Activated CD8-positive, alpha-beta T cell treated with anti-CD3 and anti-CD28 coated beads for 36 hours (primary cell): Measurements from ENCODE around the gene COL21A1. TPM values are rescaled to one million over a fixed set of nuclear protein-coding genes. Genes with fewer than 3 reads are reported as not detected.

Source experiments
- ATAC-seq: fragments of 200-7000 bp; cut with Tn5 transposase; one replicate; pipeline ENCODE4 v1.10.0; 2021; ENCODE audit warnings: mild to moderate bottlenecking, moderate library complexity
- CTCF ChIA-PET: fragments of 350-600 bp; sonication (Branson Sonifier 250); formaldehyde crosslinking; loops from one replicate; lab custom pipeline; 2021; ENCODE audit warnings: antibody characterized with exemption; lab: Charles Lee
- POLR2A ChIA-PET: fragments of 350-600 bp; sonication (Branson Sonifier 250); formaldehyde crosslinking; loops from one replicate; lab custom pipeline; 2021; ENCODE audit warnings: antibody characterized with exemption; lab: Charles Lee
- DNase-seq: peaks from one replicate; pipeline ENCODE4 v3.0.0-alpha.2; 2020
- H3K27ac Mint-ChIP-seq: one replicate; pipeline ENCODE4 v1.8.0; 2021; ENCODE audit warnings: mild to moderate bottlenecking, mixed read lengths
- H3K27me3 Mint-ChIP-seq: one replicate; pipeline ENCODE4 v1.8.0; 2021; ENCODE audit warnings: mixed read lengths
- H3K36me3 Mint-ChIP-seq: one replicate; pipeline ENCODE4 v1.8.0; 2021; ENCODE audit warnings: low read depth, mixed read lengths
- H3K4me1 Mint-ChIP-seq: one replicate; pipeline ENCODE4 v1.8.0; 2021; ENCODE audit warnings: low read depth, mixed read lengths
- H3K4me3 Mint-ChIP-seq: one replicate; pipeline ENCODE4 v1.8.0; 2021; ENCODE audit warnings: mild to moderate bottlenecking, moderate library complexity, mixed read lengths
- H3K9me3 Mint-ChIP-seq: one replicate; pipeline ENCODE4 v1.8.0; 2021; ENCODE audit warnings: mixed read lengths
- CTCF ChIP-seq: fragments of 200-600 bp; IDR thresholded peaks from one replicate; pipeline ENCODE4 v1.8.0; 2022; ENCODE audit warnings: antibody characterized with exemption, mild to moderate bottlenecking
- intact Hi-C: fragments of 100-400 bp; cut with micrococcal nuclease; formaldehyde crosslinking; loops from one replicate; pipeline ENCODE4 v1.10.0; 2022
- total RNA-seq, 2 experiments: library from RNA; stranded (reverse); gene quantifications; one replicate each; pipeline ENCODE4 v1.2.3, GENCODE V29; 2021

COL21A1 gene
- total RNA-seq, 2 experiments from 2014 or later, result not detected

- H3K4me3 Mint-ChIP-seq, result no peak overlapping the region
- CTCF ChIA-PET, result interaction anchor here (1.0 to 2.3 kb wide), 2 partner anchors 9 to 13 kb away, joined by 3 to 8 read pairs; no protein-coding TSS in a partner anchor
- TF ChIP-seq CTCF, result no peak
Observed at GRCh38 chr6:56214703-56215101, 32.7 kb downstream of the COL21A1 start.

DNA sequence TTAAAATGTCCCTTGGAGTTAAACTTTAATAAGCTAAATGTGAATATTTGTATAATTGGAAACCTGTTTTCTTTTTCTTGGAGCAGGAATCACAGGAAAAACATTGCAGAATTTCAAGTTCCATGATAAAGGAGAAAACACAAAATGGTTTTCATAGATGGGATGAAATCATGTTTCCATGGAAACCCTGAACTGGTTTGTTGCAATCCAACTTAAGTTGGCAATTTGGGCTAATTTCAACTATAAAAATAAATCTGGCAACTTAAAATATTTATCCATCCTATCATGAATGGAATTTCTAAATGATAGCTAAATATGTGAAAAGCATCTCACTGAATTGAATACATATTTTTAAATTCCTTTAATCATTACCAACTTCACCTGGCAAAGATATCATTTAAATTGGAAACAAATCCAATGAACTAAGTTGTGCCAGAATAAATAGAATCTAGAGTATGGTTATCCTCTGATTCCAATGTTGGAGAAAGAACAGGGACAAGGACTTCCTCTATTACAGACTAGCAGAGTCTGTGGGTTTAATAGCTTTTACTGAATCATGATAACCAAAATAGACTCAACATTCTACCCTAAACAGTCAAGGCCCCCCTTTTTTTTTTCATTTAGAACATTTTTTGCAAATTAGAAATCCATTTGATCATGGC, 33.2 kb downstream of the COL21A1 start:
- TF ChIP-seq CTCF, result no peak
- intact Hi-C loops, result no loop called here
- peaks cover 1% of the 10 kb centered on the region for H3K9me3 Mint-ChIP-seq
- no peaks in the 10 kb centered on the region for H3K4me1 Mint-ChIP-seq
- H3K27me3 Mint-ChIP-seq, result no peaks in the 10 kb centered on the region
- ATAC-seq, result no peak
- no peaks in the 10 kb centered on the region for H3K36me3 Mint-ChIP-seq
- DNase-seq, result no peak
- H3K4me3 Mint-ChIP-seq, result no peak overlapping the region
- H3K27ac Mint-ChIP-seq, result no peak overlapping the region
- ChIA-PET CTCF (interaction anchor here (1.0 to 2.3 kb wide), 2 partner anchors 9 to 12 kb away, joined by 3 to 8 read pairs; no protein-coding TSS in a partner anchor), POLR2A (no interaction called here)

More at GRCh38 chr6:56214703-56215101, 32.7 kb downstream of the COL21A1 start:
- peaks cover 1% of the 10 kb centered on the region for H3K9me3 Mint-ChIP-seq
- H3K4me1 Mint-ChIP-seq, result no peaks in the 10 kb centered on the region
- no peaks in the 10 kb centered on the region for H3K36me3 Mint-ChIP-seq
- POLR2A ChIA-PET, result no interaction called here
- intact Hi-C loops, result no loop called here
- no peak overlapping the region for H3K27ac Mint-ChIP-seq
- DNase-seq (no peak), ATAC-seq (no peak)
- H3K27me3 Mint-ChIP-seq, result no peaks in the 10 kb centered on the region

DNA sequence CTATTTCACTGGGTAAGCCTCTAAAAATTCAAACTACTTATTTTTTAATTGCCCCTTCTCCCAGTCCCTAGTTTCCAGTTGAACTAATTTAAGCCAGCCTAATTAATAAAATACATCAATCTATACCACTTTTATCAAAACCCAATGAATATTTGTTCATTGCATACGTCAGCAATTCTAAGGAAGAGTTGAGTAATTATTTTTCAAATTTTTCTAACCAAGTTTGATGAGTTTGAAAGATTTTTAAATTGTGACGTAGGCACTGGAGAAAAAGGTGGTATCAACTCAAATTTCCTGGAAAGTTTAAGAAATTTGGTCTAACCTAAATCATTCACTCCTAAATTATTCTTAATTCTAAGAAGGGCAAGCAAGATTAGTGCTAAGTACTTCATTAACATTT, 35.7 kb downstream of the COL21A1 start:
- Mint-ChIP-seq H3K27ac (no peak overlapping the region), H3K27me3 (no peaks in the 10 kb centered on the region), H3K36me3 (no peaks in the 10 kb centered on the region), H3K9me3 (no peaks in the 10 kb centered on the region), H3K4me3 (no peak overlapping the region), H3K4me1 (no peaks in the 10 kb centered on the region)
- ATAC-seq (no peak), DNase-seq (no peak)
- intact Hi-C loops, result no loop called here
- no peak for TF ChIP-seq CTCF
- ChIA-PET POLR2A (no interaction called here), CTCF (no interaction called here)

- Mint-ChIP-seq H3K4me1 (no peaks in the 10 kb centered on the region), H3K27me3 (no peaks in the 10 kb centered on the region), H3K4me3 (no peak overlapping the region), H3K36me3 (no peaks in the 10 kb centered on the region), H3K27ac (no peak overlapping the region), H3K9me3 (peaks cover 4% of the 10 kb centered on the region)
- no peak for TF ChIP-seq CTCF
- ATAC-seq, result no peak
- no peak for DNase-seq
- intact Hi-C loops, result no loop called here
- CTCF ChIA-PET, result interaction anchor here (2.8 kb wide), 1 partner anchor 10 kb away, joined by 8 read pairs; no protein-coding TSS in a partner anchor
- POLR2A ChIA-PET, result no interaction called here
Observed at GRCh38 chr6:56204134-56204533, 43.2 kb downstream of the COL21A1 start.

DNA sequence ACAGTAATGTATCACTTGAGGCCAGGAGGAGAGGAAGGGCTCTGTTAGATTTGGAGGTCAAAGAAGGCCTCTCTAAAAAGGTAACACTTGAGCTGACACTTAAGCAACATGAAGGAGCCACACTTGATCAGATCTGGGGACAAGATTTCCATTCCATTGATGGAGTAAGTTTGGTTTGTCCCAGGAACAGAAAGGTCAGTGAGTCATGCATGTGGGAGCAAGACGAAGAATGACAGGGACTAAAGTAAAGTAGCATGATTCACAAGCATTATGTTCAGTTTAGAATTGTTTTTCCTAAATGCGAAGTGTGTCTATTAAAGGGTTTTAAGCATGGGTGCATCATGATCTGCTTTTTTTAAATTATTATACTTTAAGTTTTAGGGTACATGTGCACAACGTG, 47.4 kb downstream of the COL21A1 start:
- ChIA-PET CTCF (no interaction called here), POLR2A (no interaction called here)
- no peaks in the 10 kb centered on the region for H3K27me3 Mint-ChIP-seq
- no peak for ATAC-seq
- H3K9me3 Mint-ChIP-seq, result peaks cover 10% of the 10 kb centered on the region
- intact Hi-C loops, result no loop called here
- H3K4me3 Mint-ChIP-seq, result no peak overlapping the region
- no peak for DNase-seq
- no peaks in the 10 kb centered on the region for H3K4me1 Mint-ChIP-seq
- TF ChIP-seq CTCF, result no peak
- H3K36me3 Mint-ChIP-seq, result no peaks in the 10 kb centered on the region
- no peak overlapping the region for H3K27ac Mint-ChIP-seq
